MM.1S (cell line): ENCODE results near the gene MAP4K3.

Experiments used
- DNase-seq: peaks from one replicate; pipeline ENCODE4 v3.0.0-alpha.2; 2015
- H2AFZ ChIP-seq: fragments of 300-600 bp; sonication (generic); 2 replicates; pipeline ENCODE4 v1.6.0; 2016; ENCODE audit warnings: antibody characterized with exemption, low read length
- H3F3A ChIP-seq: fragments of 300-600 bp; sonication (generic); 2 replicates; pipeline ENCODE4 v1.6.1; 2016; ENCODE audit warnings: mild to moderate bottlenecking, antibody characterized with exemption, low read length, moderate library complexity, mixed read lengths; ENCODE audit not compliant: insufficient read depth
- H3K27ac ChIP-seq: fragments of 300-600 bp; sonication (generic); 2 replicates; pipeline ENCODE4 v1.5.1; 2016; ENCODE audit warnings: mild to moderate bottlenecking, low read length
- H3K27me3 ChIP-seq: fragments of 300-600 bp; sonication (generic); replicated peaks from 2 replicates; pipeline ENCODE4 v1.6.0; 2016; ENCODE audit warnings: low read length; ENCODE audit not compliant: insufficient read depth
- H3K36me3 ChIP-seq: fragments of 300-600 bp; sonication (generic); replicated peaks from 2 replicates; pipeline ENCODE4 v1.6.1; 2016; ENCODE audit warnings: mild to moderate bottlenecking, low read length, mixed read lengths; ENCODE audit not compliant: insufficient read depth
- H3K4me1 ChIP-seq: fragments of 300-600 bp; sonication (generic); 2 replicates; pipeline ENCODE4 v1.6.1; 2016; ENCODE audit warnings: low read length, mixed read lengths
- H3K4me2 ChIP-seq: fragments of 300-600 bp; sonication (generic); 2 replicates; pipeline ENCODE4 v1.6.0; 2016; ENCODE audit warnings: low read depth, low read length
- H3K4me3 ChIP-seq: fragments of 300-600 bp; sonication (generic); 2 replicates; pipeline ENCODE4 v1.5.1; 2016; ENCODE audit warnings: low read length, mixed read lengths
- H3K79me2 ChIP-seq: fragments of 300-600 bp; sonication (generic); 2 replicates; pipeline ENCODE4 v1.6.1; 2016; ENCODE audit warnings: mixed run types, low read length, mixed read lengths
- H3K9ac ChIP-seq: fragments of 300-600 bp; sonication (generic); 2 replicates; pipeline ENCODE4 v1.6.1; 2016; ENCODE audit warnings: low read length, mixed read lengths
- H3K9me2 ChIP-seq: fragments of 300-600 bp; sonication (generic); replicated peaks from 2 replicates; pipeline ENCODE4 v1.6.1; 2016; ENCODE audit warnings: mild to moderate bottlenecking, low read length, mixed read lengths; ENCODE audit not compliant: insufficient read depth
- H3K9me3 ChIP-seq: fragments of 300-600 bp; sonication (generic); replicated peaks from 2 replicates; pipeline ENCODE4 v1.6.1; 2016; ENCODE audit warnings: mild to moderate bottlenecking, low read length, mixed read lengths; ENCODE audit not compliant: insufficient read depth
- H4K20me1 ChIP-seq: fragments of 300-600 bp; sonication (generic); 2 replicates; pipeline ENCODE4 v1.6.1; 2016; ENCODE audit warnings: mild to moderate bottlenecking, low read length, moderate library complexity, mixed read lengths; ENCODE audit not compliant: insufficient read depth
- EZH2 ChIP-seq: fragments of 300-600 bp; sonication (generic); optimal IDR thresholded peaks from 2 replicates; pipeline ENCODE3; 2017; ENCODE audit warnings: low read depth, mild to moderate bottlenecking, antibody characterized with exemption, low read length, mixed read lengths
- EZH2phosphoT487 ChIP-seq: fragments of 300-600 bp; sonication (generic); IDR thresholded peaks from 2 replicates; pipeline ENCODE4 v1.6.1; 2018; ENCODE audit warnings: antibody characterized with exemption, low read length
- TF ChIP-seq, protein P1 (sequence below): fragments of 300-600 bp; sonication (generic); IDR thresholded peaks from 2 replicates; pipeline ENCODE4 v1.5.1; 2016; ENCODE audit warnings: antibody characterized with exemption, low read length, mixed read lengths

The MAP4K3 gene

GRCh38 chr2:39334978-39335377, 102.1 kb downstream of the MAP4K3 start:
- Histone ChIP-seq H4K20me1 (no peaks in the 10 kb centered on the region), H3F3A (no peaks in the 10 kb centered on the region), H3K79me2 (no peaks in the 10 kb centered on the region), H3K27me3 (no peaks in the 10 kb centered on the region), H3K4me3 (no peak overlapping the region), H2AFZ (no peak overlapping the region), H3K36me3 (no peaks in the 10 kb centered on the region), H3K9me3 (no peaks in the 10 kb centered on the region), H3K4me1 (no peaks in the 10 kb centered on the region), H3K4me2 (no peak overlapping the region), H3K9ac (no peak overlapping the region), H3K27ac (no peak overlapping the region), H3K9me2 (no peaks in the 10 kb centered on the region)
- no peak for DNase-seq
- TF ChIP-seq EZH2: no peak
- TF ChIP-seq, protein P1, sequence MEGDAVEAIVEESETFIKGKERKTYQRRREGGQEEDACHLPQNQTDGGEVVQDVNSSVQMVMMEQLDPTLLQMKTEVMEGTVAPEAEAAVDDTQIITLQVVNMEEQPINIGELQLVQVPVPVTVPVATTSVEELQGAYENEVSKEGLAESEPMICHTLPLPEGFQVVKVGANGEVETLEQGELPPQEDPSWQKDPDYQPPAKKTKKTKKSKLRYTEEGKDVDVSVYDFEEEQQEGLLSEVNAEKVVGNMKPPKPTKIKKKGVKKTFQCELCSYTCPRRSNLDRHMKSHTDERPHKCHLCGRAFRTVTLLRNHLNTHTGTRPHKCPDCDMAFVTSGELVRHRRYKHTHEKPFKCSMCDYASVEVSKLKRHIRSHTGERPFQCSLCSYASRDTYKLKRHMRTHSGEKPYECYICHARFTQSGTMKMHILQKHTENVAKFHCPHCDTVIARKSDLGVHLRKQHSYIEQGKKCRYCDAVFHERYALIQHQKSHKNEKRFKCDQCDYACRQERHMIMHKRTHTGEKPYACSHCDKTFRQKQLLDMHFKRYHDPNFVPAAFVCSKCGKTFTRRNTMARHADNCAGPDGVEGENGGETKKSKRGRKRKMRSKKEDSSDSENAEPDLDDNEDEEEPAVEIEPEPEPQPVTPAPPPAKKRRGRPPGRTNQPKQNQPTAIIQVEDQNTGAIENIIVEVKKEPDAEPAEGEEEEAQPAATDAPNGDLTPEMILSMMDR: no peak
- no peak for TF ChIP-seq EZH2phosphoT487

DNA sequence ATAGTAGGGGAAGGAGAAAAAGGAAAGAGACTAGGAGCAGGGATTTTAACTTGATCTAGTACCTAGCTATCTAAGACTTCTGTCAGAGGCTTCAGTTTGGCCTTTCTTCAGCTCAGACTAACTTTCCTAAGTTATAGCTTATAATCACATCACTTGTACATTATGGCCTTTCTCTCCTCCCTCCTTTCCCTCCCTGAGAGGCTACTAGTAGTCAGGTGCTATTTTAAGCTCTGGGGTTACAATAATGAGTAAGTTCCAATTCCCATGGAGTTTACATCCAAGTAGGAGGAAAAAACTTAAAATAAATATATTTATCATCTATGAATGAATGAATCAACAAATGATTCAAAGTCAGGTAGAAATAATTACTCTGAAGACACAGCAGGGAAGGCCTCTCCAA, 102.6 kb downstream of the MAP4K3 start:
- Histone ChIP-seq H3K27ac (no peak overlapping the region), H2AFZ (no peak overlapping the region), H3K9me2 (no peaks in the 10 kb centered on the region), H3F3A (no peaks in the 10 kb centered on the region), H3K36me3 (no peaks in the 10 kb centered on the region), H3K9me3 (no peaks in the 10 kb centered on the region), H3K27me3 (no peaks in the 10 kb centered on the region), H3K79me2 (no peaks in the 10 kb centered on the region), H3K4me3 (no peak overlapping the region), H3K4me2 (no peak overlapping the region), H3K9ac (no peak overlapping the region), H3K4me1 (no peaks in the 10 kb centered on the region), H4K20me1 (no peaks in the 10 kb centered on the region)
- TF ChIP-seq EZH2phosphoT487 (no peak), EZH2 (no peak)
- TF ChIP-seq, protein P1: no peak
- DNase-seq: no peak

DNA sequence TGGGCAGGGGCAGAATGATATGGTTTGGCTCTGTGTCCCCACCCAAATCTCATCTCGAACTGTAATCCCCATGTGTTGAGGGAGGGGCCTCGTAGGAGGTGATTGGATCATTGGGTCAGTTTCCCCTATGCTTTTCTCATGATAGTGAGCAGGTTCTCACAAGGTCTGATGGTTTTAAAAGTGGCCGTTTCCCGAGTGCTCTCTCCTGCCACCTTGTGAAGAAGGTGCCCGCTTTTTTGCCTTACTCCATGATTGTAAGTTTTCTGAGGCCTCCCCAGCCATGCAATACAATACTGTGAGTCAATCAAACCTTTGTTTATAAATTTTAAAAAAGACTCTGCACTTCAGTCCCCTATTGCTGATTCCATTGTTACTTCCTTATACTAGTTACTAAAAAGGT, 110.4 kb downstream of the MAP4K3 start:
- Histone ChIP-seq H3K4me3 (no peak overlapping the region), H3K36me3 (0 out of 2 replicates have a peak, but pooled peaks cover 3% of the 10 kb centered on the region)

More for the DNA sequence above, 110.4 kb downstream of the MAP4K3 start:
- no peaks in the 10 kb centered on the region for H3F3A ChIP-seq
- no peaks in the 10 kb centered on the region for H3K79me2 ChIP-seq
- H3K27me3 ChIP-seq: no peaks in the 10 kb centered on the region
- H3K4me2 ChIP-seq: no peak overlapping the region
- no peak overlapping the region for H3K27ac ChIP-seq
- no peaks in the 10 kb centered on the region for H3K4me1 ChIP-seq
- H4K20me1 ChIP-seq: no peaks in the 10 kb centered on the region
- DNase-seq: no peak
- no peaks in the 10 kb centered on the region for H3K9me2 ChIP-seq
- H3K9ac ChIP-seq: no peak overlapping the region
- no peaks in the 10 kb centered on the region for H3K9me3 ChIP-seq
- no peak overlapping the region for H2AFZ ChIP-seq
- no peak for TF ChIP-seq EZH2
- no peak for TF ChIP-seq EZH2phosphoT487
- TF ChIP-seq, protein P1: no peak
